RKO (cell line): ENCODE measurements around the gene FBXO48.
"Not testable (repeated sequence)": the region's sequence is repeated elsewhere in the genome, so short reads cannot be mapped to it uniquely, and the experiment has no call there.

ENCODE experiments used
- DNase-seq: peaks from one replicate; pipeline ENCODE4 v3.0.0-alpha.2; 2016; ENCODE audit warnings: low spot score

The FBXO48 gene

GRCh38 chr2:68471385-68471784, 4.3 kb upstream of the FBXO48 start:
- no peak for DNase-seq

GRCh38 chr2:68469935-68470334, 2.8 kb upstream of the FBXO48 start:
- no peak for DNase-seq

GRCh38 chr2:68468801-68469200, 1.7 kb upstream of the FBXO48 start:
- no peak for DNase-seq

GRCh38 chr2:68466778-68467076, 367 bp downstream of the FBXO48 start:
- no peak for DNase-seq

GRCh38 chr2:68466361-68466777, 725 bp downstream of the FBXO48 start:
- DNase-seq = peak; percentile 62

- DNase-seq = no peak
Observed at GRCh38 chr2:68465081-68465916, 1.8 kb downstream of the FBXO48 start.

- DNase-seq = no peak
Observed at GRCh38 chr2:68464651-68465050, 2.4 kb downstream of the FBXO48 start.

GRCh38 chr2:68463287-68463877, 3.7 kb downstream of the FBXO48 start:
- DNase-seq = peak; percentile 76

- no peak for DNase-seq
Observed at GRCh38 chr2:68458981-68459380, 8.1 kb downstream of the FBXO48 start.

- DNase-seq = no peak
Observed at GRCh38 chr2:68456198-68456597, 10.9 kb downstream of the FBXO48 start.

- no peak for DNase-seq
Observed at GRCh38 chr2:68454719-68455118, 12.4 kb downstream of the FBXO48 start.

- DNase-seq = no peak
Observed at GRCh38 chr2:68453761-68454360, 13.2 kb downstream of the FBXO48 start.

GRCh38 chr2:68452158-68452900, 14.8 kb downstream of the FBXO48 start:
- DNase-seq = no peak

- no peak for DNase-seq
Observed at GRCh38 chr2:68448671-68449653, 18.1 kb downstream of the FBXO48 start.

GRCh38 chr2:68447118-68447517, 20.0 kb downstream of the FBXO48 start:
- DNase-seq = no peak

GRCh38 chr2:68446425-68446824, 20.7 kb downstream of the FBXO48 start:
- not testable (repeated sequence) for DNase-seq

GRCh38 chr2:68441994-68442322, 25.1 kb downstream of the FBXO48 start:
- DNase-seq = no peak

- DNase-seq = peak; percentile 86
Observed at GRCh38 chr2:68441179-68441993, 25.7 kb downstream of the FBXO48 start.

GRCh38 chr2:68438455-68439303, 28.4 kb downstream of the FBXO48 start:
- DNase-seq = no peak

- no peak for DNase-seq
Observed at GRCh38 chr2:68436270-68436669, 30.8 kb downstream of the FBXO48 start.
